Measurements from ENCODE around the gene C11orf91.
"Not testable (repeated sequence)": the region's sequence is repeated elsewhere in the genome, so short reads cannot be mapped to it uniquely, and the experiment has no call there.

The C11orf91 gene

DNA sequence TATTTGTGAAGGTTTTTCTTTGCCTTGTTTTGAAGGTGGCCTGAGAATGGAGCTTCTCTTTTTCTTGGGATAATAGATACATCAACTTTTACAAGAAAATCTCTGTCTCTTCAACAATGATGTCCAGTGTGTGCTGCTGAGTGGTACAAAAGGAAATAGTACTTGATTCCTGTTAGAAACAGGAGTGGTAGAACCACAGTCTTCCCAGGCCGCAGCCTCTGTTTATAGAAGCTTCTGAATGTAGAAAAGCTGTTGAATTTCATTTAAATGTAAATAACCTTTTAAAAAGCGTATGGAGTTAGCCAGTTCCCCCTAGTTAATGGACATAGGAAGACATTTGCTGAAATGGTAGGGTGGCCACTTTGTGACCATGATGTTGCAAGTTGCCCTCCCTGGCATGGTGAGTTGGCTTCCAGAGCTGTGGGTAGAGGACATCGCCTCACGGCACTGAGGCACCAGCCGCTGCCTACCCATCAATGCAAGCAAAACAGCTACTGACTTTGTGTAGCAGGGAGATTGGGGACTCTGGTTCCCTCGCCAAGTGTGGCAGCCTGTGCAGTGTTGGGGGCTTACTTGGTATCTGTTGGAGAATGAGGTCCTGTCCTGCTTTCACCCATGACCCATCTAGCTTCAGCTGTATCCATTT, 31.6 kb downstream of the C11orf91 start:
- DNase-seq (ENCODE audit: low read depth in 2 of 2), result no peak

DNA sequence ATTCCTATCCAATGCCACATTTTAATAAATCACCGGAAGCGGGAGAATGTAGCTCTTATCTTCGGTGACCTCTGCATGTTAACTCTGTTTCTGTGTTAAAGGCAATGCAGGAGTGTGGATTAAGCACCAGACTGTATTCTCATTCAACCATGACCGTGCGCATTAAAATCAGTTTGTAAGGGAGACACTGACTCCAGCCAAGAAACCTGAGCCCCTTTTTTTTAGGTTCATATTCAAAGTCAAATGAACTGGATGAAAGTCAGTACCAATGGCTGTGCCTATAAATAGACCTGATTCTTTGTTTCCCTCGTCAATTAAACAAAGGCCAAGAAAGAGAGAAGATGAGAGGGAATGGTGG, 32.2 kb downstream of the C11orf91 start:
- DNase-seq (ENCODE audit: low read depth in 2 of 2), result no peak

DNA sequence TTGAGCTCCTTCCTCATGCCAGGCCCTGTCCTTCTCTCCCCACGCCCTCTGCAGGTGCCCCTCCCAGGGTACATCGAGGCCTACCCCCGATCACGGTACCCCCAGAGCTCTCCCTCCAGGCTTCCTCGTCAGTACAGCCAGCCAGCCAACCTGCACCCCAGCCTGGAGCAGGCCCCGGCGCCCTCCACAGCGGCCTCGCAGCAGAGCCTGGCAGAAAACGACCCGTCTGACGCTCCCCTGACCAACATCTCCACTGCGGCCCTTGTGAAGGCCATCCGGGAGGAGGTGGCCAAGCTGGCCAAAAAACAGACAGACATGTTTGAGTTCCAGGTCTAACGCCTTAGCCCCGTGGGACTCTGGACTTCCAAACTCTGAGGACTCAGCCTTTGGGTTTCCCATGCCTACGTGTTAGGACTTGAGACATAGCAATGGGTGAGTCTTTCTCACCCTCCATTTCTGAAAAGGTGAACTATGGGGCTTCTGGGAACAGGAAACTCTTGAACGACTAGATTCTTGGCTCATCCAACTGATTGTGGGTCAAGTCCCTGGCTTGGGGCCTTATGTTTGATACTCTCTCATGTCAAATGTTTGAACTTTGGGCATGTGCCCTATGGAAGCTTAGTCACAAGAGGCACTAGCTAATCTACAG, 32.7 kb downstream of the C11orf91 start:
- DNase-seq (ENCODE audit: low read depth in 2 of 2), result no peak

DNA sequence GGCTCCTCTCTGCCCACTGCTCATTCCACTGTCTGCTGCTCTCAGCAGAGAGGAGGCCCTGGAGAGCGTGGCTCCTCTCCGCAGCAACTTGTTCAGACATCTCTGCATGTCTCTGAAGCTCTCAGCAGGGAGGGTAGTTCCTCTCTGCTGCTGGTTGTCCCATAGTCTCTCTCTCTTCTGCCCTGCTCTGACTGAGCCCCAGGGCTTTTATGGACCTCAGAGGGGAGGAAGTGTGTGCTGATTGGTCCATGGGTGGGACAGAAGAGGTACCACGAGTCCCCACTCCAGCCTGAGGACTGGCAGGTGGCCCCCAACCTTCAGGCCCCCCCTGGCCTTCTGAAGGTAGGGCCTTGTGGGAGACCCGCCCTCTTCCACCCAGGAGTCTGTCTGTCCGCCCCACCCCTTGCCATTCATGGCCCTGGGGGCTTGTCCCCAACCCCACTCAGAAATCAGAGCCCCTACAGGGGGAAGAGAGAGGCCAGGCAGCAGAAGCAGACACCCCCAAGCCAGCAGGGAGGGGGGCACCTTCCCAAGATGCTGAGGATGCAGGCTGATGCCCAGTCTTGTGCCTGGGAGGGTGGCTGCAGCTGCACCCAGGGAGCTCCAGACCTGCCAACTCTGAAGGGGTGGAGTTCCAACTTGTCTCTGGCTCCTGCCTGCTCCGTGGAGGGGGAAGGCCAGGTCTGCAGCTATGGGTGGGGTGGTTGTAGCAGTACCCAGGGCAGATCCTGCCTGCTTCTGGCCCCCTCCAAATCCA, 35.1 kb downstream of the C11orf91 start:
- DNase-seq (ENCODE audit: low read depth in 2 of 2), result no peak

DNA sequence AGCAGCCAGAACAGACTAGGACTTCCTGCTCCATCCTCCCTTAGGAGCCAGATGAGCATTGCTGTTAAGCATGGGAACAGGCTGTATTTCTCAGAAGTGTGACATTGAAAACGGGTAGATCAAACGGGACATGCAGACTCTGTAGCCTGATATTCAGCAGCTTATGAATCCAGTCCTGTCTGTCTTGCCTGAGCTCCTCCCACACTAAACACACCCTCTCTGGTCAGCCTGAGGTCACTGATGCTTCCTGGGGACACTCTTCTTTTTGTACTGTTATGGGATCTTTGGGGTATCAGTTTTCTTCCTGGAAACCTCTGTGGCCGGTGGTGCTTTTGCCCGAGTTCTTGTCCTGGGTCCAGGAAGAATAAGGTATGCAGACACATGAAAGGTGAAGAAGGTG, 35.8 kb downstream of the C11orf91 start:
- DNase-seq (ENCODE audit: low read depth in 2 of 2), result no peak

DNA sequence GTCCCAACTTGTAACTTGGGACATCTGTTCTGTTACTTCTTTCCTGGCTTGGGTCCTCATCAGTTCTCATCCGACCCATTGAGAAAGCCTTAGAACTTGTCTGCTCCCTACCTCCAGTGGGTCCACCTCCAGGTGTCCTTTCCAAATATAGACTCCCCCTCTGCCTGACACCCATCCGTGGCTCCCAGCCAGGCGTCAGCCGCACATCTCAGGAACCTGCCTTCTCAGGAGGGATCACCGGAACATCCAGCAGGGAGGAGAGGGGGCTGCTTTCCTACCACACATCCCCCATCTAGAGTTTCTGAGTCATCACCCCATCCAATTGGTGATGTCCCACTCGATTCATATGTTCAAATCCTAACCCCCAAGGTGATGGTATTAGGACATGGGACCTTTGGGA, 36.5 kb downstream of the C11orf91 start:
- DNase-seq (ENCODE audit: low read depth in 2 of 2), result no peak

DNA sequence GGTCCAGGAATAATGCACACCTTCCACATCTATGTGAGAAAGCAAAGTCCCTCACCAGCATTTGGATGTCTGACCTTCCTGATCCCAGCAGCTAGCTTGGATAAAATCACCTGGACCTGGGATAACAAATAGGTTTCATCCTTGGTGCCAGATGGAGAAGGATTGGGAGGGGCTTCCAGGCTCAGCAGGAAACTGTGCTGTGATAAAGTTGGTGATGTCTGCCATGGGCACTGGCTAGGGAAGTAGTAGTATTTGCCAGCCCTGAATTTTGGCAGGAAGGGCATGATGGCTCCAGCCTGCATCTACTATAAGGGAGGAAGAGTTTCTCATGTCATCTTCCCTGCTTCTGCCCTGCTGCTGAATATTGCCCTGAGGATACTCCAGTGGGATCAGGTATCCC, 37.5 kb downstream of the C11orf91 start:
- DNase-seq (ENCODE audit: low read depth in 2 of 2), result no peak

DNA sequence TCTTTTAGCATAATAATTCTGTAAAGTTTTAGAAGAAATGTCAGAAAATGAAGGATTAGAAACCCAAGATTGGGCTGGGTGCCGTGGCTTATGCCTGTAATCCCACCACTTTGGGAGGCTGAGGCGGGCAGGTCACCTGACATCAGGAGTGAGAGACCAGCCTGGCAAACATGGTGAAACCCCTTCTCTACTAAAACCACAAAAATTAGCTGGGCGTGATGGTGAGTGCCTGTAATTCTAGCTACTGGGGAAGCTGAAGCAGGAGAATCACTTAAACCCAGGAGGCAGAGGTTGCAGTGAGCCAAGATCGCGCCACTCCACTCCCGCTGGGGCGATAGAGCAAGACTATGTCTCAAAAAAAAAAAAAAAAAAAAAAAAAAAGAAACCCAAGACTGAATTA, 39.1 kb downstream of the C11orf91 start:
- not testable (repeated sequence) for DNase-seq (ENCODE audit: low read depth in 2 of 2)

DNA sequence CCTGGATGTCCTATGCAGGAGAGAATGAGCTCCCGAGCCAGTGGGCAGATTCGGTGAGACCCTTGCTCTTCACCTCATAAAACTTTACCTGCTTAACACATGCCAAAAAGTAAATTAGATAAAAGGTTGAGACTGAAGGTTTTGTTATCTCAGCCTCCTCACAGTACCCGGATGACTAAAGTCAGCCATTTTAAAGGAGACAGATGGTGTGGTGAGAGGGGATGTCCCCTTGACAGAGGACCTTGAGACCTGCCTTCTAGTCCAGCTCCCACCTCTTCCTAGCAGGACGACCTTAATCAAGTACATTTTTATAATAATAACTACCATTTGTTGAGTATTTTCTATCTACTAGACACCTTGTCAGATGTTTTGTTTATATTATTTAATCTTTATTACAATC, 39.7 kb downstream of the C11orf91 start:
- no peak for DNase-seq (ENCODE audit: low read depth in 2 of 2)

DNA sequence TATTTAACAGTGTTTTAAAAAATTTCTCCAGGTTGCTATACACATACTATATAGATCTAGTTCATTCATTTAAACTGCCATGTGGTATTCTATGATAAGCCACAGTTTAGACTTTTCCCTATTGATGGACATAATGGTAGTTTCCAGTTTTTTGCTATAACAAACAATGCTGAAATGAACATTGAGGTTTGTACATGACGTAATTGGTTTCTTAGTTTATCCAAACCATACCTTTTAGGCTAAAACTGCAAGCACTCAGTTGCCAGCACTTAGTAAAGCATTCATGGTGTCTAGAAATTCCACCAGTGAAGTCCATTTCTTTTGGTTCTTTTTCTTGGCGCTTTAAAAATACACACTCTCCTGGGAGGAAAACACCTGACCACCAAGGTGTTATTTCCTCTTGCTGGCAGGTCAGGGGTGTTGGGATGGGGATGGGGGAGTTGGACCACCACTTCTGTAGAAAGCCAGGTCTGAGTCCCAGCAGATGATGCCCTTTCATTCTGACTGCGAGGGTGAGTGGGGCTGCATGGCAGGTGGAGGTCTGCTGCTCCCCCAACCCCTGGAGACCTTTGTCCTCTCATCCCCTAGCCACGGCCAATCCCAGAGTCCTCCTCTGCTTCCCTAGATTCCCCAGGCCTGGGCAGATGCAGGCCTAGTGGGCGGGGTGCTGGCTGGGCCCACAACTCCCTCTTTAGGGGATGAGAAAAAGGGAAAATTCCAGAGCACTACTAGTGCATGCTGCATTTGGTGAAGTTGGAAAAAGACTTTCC, 41.1 kb downstream of the C11orf91 start:
- no peak for DNase-seq (ENCODE audit: low read depth in 2 of 2)

DNA sequence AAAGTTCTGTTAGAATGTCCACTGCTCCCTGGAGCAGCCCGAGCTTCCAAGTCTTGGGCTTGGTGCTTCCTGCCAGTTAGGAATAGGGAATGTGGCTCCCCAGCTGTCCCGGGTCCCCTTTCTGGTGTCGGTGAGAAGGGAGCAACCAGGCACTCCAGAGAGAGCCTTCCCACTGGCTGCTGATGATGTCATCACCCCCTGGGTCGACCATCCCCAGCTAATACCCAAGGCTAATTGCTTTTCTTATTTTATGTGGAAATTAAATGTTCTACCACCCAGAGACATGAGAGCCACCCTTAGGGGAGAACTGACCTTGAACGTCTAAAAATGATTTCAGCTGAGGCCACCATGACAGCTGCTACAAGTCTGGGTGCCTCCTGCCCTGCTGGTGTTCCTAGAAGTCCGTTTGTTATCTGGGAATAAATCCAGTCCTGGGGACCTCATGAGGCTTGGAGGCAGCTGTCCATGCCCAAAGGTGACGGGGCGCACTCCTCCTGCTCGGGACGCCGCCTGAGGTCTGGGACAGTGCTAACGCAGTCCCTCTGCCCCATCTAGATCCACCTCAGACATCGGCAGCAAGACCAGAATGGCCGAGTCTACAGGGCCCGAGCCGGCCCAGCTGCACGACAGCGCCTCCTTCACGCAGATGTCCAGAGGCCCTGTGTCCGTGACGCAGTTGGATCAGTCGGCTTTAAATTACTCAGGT, 42.3 kb downstream of the C11orf91 start:
- no peak for DNase-seq (ENCODE audit: low read depth in 2 of 2)

DNA sequence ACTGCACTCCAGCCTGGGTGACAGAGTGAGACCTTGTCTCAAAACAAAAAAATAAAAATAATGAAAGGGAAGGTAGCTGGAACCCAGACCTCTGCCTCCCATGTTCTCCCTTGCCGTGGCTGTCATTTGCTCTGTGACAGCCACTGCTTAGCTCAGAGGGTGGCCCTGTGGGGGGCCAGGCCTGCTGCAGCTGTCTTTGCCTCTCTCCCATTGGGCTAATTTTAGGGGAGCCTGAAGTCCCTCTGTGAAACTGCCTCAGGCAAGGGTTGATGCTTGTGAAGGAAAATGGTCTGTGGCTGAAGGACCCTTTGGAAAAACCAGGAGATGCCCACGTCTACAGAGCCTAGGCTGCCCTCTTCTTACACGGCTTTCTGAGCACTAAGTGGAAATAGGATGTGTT, 42.9 kb downstream of the C11orf91 start:
- no peak for DNase-seq (ENCODE audit: low read depth in 2 of 2)

DNA sequence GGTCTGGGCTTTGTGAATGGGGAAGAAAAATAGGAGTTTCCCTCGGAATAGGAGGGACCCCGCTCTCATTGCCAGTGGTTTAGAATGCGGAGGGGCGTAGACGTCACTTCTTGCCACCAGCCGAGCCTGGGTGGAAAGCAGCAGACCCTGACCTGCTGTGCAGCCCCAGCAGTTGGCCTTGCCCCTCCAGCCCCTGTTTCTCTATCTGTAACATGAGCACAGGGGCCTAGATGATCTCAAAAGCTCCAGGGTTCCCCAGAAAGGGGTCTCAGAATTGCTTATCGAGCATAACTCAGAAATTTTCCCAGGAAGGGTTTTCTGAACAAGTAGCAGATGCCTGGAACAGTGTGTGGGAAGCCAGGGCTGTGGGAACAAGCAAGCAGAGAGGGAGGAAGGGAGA, 43.9 kb downstream of the C11orf91 start:
- DNase-seq (ENCODE audit: low read depth in 2 of 2), result no peak

DNA sequence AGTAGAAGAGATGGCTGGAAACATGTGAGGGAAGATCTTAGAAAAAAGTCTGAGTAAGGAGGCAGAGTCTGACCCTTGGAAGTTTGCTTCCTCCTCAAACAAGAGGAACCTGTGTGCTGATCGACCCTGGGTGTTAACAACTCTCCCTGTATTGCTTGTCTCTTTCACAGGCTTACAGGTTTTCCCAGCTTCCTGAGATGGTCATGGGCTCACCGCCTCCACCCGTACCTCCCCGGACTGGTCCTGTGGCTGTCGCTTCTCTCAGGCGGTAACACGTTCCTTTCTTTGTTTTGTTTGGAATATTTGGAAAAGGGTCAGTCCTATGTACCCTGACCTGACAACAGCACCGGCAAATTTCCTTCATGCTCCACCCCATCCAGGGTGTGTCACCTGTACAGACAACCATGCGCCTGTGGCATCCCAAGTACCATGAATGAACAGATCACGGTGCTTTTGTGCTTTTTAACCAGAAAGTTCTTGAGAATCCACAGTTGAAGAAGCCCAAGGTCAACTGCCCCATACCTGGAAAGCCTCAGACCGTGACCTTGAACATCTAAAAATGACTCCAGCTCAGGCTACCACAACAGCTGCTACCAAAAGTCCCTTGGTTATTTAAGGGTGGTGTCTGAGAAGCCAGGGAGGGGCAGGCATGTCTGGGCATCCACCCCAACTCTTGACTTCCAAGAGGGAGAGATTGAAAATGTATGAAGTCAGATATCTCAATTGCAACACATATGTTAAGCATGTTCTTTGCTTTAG, 44.6 kb downstream of the C11orf91 start:
- no peak for DNase-seq (ENCODE audit: low read depth in 2 of 2)

DNA sequence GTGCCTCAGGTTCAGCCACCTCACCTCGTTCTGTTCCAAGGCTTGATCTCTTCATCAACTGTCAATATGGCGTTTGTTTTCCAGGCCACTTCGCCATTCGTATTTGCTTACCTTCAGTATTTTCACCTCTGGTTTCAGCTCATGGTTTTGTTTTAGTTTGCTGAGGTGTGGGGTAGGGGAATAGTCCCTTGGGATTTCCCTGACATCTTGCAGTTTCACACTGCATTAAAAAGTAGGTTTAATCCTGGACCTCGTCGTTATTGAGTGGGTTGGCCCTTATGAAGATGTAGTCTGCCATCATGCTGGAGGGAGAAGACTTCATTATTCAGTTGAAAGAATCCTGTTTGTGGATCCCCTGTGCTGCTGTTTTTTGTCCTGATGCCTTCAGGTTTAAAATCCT, 46.0 kb downstream of the C11orf91 start:
- no peak for DNase-seq (ENCODE audit: low read depth in 2 of 2)

DNA sequence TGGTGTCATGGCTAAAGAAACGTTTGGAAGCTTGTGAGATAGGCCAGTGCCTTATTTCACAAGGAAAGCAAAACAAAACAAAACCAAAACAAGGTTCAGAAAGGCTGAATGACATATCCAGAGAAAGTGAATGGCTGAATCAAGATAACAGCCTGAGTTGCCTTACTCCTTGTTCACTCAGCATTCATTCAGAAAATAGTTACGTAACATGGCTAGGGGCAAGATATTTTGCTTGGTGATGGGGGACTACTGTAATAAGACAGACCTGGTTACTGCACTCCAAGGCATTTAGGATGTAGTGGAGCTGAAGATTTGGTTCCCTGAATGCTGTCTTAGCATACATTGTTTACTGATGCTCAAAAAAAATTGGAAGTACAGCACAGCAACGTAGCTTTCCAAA, 47.7 kb downstream of the C11orf91 start:
- no peak for DNase-seq (ENCODE audit: low read depth in 2 of 2)

DNA sequence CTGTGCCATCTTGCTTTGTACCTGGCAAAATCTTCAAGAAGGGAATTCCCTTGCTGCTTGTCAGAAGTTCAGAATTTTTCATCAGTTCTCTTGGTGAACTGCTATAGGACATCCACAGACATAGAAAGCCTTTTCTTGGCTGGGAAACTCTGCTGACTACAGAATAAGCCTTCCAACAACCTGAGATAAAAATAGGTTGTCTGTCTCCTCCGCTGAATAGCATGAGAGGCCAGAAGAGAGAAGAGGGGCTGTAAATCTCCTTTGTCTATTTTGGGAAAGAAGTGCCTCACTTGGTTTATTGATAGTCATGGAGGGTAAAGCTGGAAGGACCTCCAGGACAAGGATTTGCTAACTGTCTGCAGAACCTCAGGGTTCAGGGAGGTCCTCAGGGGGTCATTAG, 48.2 kb downstream of the C11orf91 start:
- no peak for DNase-seq (ENCODE audit: low read depth in 2 of 2)

DNA sequence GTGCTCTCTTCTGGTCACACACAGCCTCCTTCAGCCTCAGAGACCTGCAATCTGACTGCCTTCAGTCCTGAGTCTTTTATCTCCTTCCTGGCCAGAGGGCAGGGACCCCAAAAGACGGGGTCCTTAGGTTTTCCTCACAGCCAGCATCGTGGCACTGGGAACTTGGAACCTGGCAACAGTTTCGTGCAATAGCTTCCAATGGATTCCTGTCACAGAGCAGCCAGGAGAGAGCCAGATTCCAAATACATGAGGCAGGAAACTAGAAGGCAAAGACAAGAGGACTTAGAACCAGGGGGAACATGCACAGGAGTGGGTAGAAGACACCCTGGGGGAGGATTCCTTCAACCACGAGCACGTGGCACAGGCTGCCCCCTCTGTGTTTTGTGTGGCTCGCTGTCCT, 48.6 kb downstream of the C11orf91 start:
- DNase-seq (ENCODE audit: low read depth in 2 of 2), result no peak

DNA sequence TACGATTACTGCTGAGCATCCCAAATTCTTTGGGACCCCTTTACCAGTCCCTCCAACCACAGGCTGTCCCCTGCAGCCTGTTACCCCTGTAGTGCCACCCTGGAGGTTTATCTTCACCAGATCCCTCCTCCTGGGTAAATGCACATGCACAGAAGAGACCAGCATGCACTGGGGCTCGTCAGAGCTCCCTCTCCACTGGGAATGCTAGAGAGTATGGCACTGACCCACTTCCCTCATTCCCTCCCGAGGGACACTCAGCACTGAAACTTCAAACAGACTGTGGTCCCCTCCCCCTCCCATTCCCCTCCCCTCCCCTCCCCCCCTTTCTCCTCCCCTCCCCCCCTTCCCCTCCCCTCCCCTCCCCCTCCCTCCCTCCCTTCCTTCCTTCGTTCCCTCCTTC, 49.1 kb downstream of the C11orf91 start:
- no peak for DNase-seq (ENCODE audit: low read depth in 2 of 2)

DNA sequence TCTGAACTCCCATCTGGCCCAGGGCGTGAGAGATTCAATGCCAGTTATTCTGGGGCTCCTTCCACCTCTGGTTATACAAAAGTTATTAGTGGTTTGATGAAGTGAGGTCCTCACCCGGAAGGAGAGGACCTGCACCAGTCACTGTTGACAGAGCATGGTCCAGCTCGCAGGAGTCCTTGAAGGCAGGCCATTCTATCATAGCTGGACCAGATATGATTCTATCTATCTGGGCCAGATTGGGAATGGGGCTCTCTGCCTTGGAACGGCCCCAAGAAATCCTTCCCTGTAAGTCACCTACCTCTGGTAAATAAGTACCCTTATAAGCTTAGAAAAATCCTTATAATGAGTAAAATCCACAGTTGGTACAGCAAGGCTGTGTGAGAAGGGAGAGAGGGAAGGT, 50.7 kb downstream of the C11orf91 start:
- DNase-seq (ENCODE audit: low read depth in 2 of 2), result no peak

Data from stimulated activated CD8-positive, alpha-beta memory T cell treated with anti-CD3 and anti-CD28 coated beads, Interleukin-2, amount 100 ng/mL, for 1 hour (primary cell).